SK-N-SH (cell line): ENCODE data around the gene CDC42EP4. TPM values are rescaled to one million over a fixed set of nuclear protein-coding genes. Genes with fewer than 3 reads are reported as not detected.

Source experiments
- CTCF ChIA-PET: fragments of 300-600, 350-600 bp; formaldehyde crosslinking; extraction: SDS; loops from one replicate; lab custom pipeline; 2021; lab: Yijun Ruan, JAX
- POLR2A ChIA-PET: fragments of 350-600 bp; sonication (Branson Sonifier 250); formaldehyde crosslinking; extraction: SDS; loops from one replicate; lab custom pipeline; 2020; ENCODE audit warnings: antibody characterized with exemption, inconsistent platforms; lab: Yijun Ruan, JAX
- DNase-seq: peaks from one replicate; pipeline ENCODE4 v3.0.0; 2012
- H2AFZ ChIP-seq: fragments of 200-600 bp; sonication (generic); 2 replicates; pipeline ENCODE4 v1.8.1; 2016; ENCODE audit warnings: antibody characterized with exemption, mild to moderate bottlenecking, low read depth
- H3F3A ChIP-seq: fragments of 200-600 bp; sonication (generic); replicated peaks from 2 replicates; pipeline ENCODE3; 2016; ENCODE audit warnings: antibody characterized with exemption, mild to moderate bottlenecking; ENCODE audit not compliant: insufficient read depth
- H3K27ac ChIP-seq, 2 experiments: fragments of 200-500 bp in 1 of 2; fragments of 200-600 bp in 1 of 2; sonication (Bioruptor generic) in 1 of 2; sonication (generic), shearing (Covaris generic) in 1 of 2; 2 replicates each; pipeline versions ENCODE4 v1.5.1 to v1.6.1; 2014 to 2016; ENCODE audit warnings: low read depth in 2 of 2, inconsistent platforms in 1 of 2, low read length in 1 of 2, mild to moderate bottlenecking in 1 of 2, mixed read lengths in 1 of 2
- H3K27me3 ChIP-seq: fragments of 200-600 bp; sonication (generic), shearing (Covaris generic); 2 replicates; pipeline ENCODE4 v1.6.1; 2016; ENCODE audit warnings: mixed run types; ENCODE audit not compliant: insufficient read depth
- H3K36me3 ChIP-seq, 2 experiments: fragments of 200-500 bp in 1 of 2; fragments of 200-600 bp in 1 of 2; sonication (Bioruptor generic) in 1 of 2; sonication (generic) in 1 of 2; replicated peaks in 1 of 2; 2 replicates each; pipeline versions ENCODE3 to v1.5.1; 2014 to 2016; ENCODE audit warnings: low read length in 1 of 2, mild to moderate bottlenecking in 1 of 2; ENCODE audit not compliant: insufficient read depth in 2 of 2, control insufficient read depth in 1 of 2
- H3K4me1 ChIP-seq, 2 experiments: fragments of 200-500 bp in 1 of 2; fragments of 200-600 bp in 1 of 2; sonication (Bioruptor generic) in 1 of 2; sonication (generic), shearing (Covaris generic) in 1 of 2; 2 replicates each; pipeline versions ENCODE4 v1.5.1 to v1.6.1; 2014 to 2016; ENCODE audit warnings: low read depth in 1 of 2, low read length in 1 of 2, mixed run types in 1 of 2; ENCODE audit not compliant: insufficient read depth in 2 of 2, control insufficient read depth in 1 of 2
- H3K4me2 ChIP-seq: fragments of 200-600 bp; sonication (generic), shearing (Covaris generic); 2 replicates; pipeline ENCODE4 v1.6.1; 2017; ENCODE audit warnings: mixed run types
- H3K4me3 ChIP-seq, 2 experiments: fragments of 200-500 bp in 1 of 2; fragments of 200-600 bp in 1 of 2; sonication (Bioruptor generic) in 1 of 2; sonication (generic), shearing (Covaris generic) in 1 of 2; 2 replicates each; pipeline versions ENCODE4 v1.5.1 to v1.8.1; 2014 to 2016; ENCODE audit warnings: low read depth in 2 of 2, inconsistent platforms in 1 of 2, low read length in 1 of 2, mild to moderate bottlenecking in 1 of 2, mixed read lengths in 1 of 2, moderate library complexity in 1 of 2
- H3K79me2 ChIP-seq: fragments of 200-600 bp; sonication (generic); 2 replicates; pipeline ENCODE4 v1.8.1; 2017; ENCODE audit warnings: mild to moderate bottlenecking; ENCODE audit not compliant: insufficient read depth
- H3K9ac ChIP-seq: fragments of 200-600 bp; sonication (generic); 2 replicates; pipeline ENCODE4 v1.6.1; 2017; ENCODE audit warnings: mixed run types
- H3K9me2 ChIP-seq: fragments of 200-600 bp; sonication (generic); 2 replicates; pipeline ENCODE4 v1.6.1; 2017; ENCODE audit warnings: mixed run types
- H3K9me3 ChIP-seq: fragments of 200-600 bp; sonication (generic); 2 replicates; pipeline ENCODE4 v1.6.1; 2017; ENCODE audit warnings: mixed run types, mild to moderate bottlenecking, moderate library complexity
- H4K20me1 ChIP-seq: fragments of 200-600 bp; sonication (generic); 2 replicates; pipeline ENCODE4 v1.6.1; 2017; ENCODE audit warnings: mild to moderate bottlenecking, mixed run types; ENCODE audit not compliant: insufficient read depth
- CHD2 ChIP-seq: fragments of 150-350 bp; IDR thresholded peaks from 2 replicates; pipeline ENCODE4 v1.6.1; 2018; ENCODE audit warnings: low read length; ENCODE audit not compliant: partially characterized antibody
- EZH2phosphoT487 ChIP-seq: fragments of 200-600 bp; sonication (generic); IDR thresholded peaks from 2 replicates; pipeline ENCODE4 v1.6.1; 2017; ENCODE audit warnings: low read depth, mixed run types, mild to moderate bottlenecking, antibody characterized with exemption, moderate library complexity, borderline replicate concordance
- FOSL2 ChIP-seq: IDR thresholded peaks from 2 replicates; pipeline ENCODE4 v1.4.0; 2012; ENCODE audit warnings: low read depth, mild to moderate bottlenecking, moderate library complexity, borderline replicate concordance
- MEF2A ChIP-seq: IDR thresholded peaks from 2 replicates; pipeline ENCODE4 v1.4.0; 2012; ENCODE audit warnings: low read depth, borderline replicate concordance
- POLR2AphosphoS5 ChIP-seq: IDR thresholded peaks from 2 replicates; pipeline ENCODE4 v1.6.1; 2012; ENCODE audit warnings: low read depth, low read length
- RXRA ChIP-seq: IDR thresholded peaks from 2 replicates; pipeline ENCODE4 v1.4.0; 2012; ENCODE audit warnings: low read depth, mild to moderate bottlenecking, borderline replicate concordance
- TCF12 ChIP-seq: IDR thresholded peaks from 2 replicates; pipeline ENCODE4 v1.4.0; 2012
- USF1 ChIP-seq: IDR thresholded peaks from 2 replicates; pipeline ENCODE4 v1.4.0; 2012; ENCODE audit warnings: low read depth, borderline replicate concordance
- ZBTB33 ChIP-seq: IDR thresholded peaks from 2 replicates; pipeline ENCODE4 v1.4.0; 2012; ENCODE audit warnings: low read depth, borderline replicate concordance
- WGBS: methylation state at CpG from one replicate; pipeline ENCODE4 v1.1.6; 2017; ENCODE audit warnings: low lambda C conversion rate; 5-methylcytosine and 5-hydroxymethylcytosine counted together
- polyA plus RNA-seq, 3 experiments: library from polyadenylated mRNA; depleted of rRNA; stranded (reverse); fragments of >200 nt; gene quantifications; 2 replicates each; pipeline ENCODE4 v1.2.3, GENCODE V29; 2012
- TF ChIP-seq, protein P1 (sequence below): IDR thresholded peaks from 2 replicates; pipeline ENCODE4 v1.4.0; 2012; ENCODE audit warnings: low read depth
- TF ChIP-seq, protein P2 (sequence below): fragments of 200-600 bp; sonication (generic); IDR thresholded peaks from 2 replicates; pipeline ENCODE4 v1.6.1; 2017; ENCODE audit warnings: antibody characterized with exemption, mild to moderate bottlenecking, moderate library complexity
- TF ChIP-seq, protein P3 (sequence below): IDR thresholded peaks from 2 replicates; pipeline ENCODE4 v1.6.1; 2012; ENCODE audit warnings: mild to moderate bottlenecking, low read depth, low read length, moderate library complexity
- TF ChIP-seq, protein P4 (sequence below): IDR thresholded peaks from 2 replicates; pipeline ENCODE4; 2012

The CDC42EP4 gene
- polyA plus RNA-seq, 1 of the 3 experiments (the other 2 are of a cell fraction): 28.3 TPM

- Histone ChIP-seq H3F3A (no peaks in the 10 kb centered on the region), H3K27me3 (no peaks in the 10 kb centered on the region), H3K79me2 (no peaks in the 10 kb centered on the region), H2AFZ (no peak overlapping the region), H3K36me3 (peaks cover 5 to 24% of the 10 kb centered on the region in 2 experiments), H3K4me2 (no peak overlapping the region), H3K4me1 (peaks cover 0 to 14% of the 10 kb centered on the region in 2 experiments; a peak in 1 of 4 replicates), H3K27ac (no peak overlapping the region), H3K9me3 (no peaks in the 10 kb centered on the region), H4K20me1 (no peaks in the 10 kb centered on the region), H3K4me3 (no peak overlapping the region), H3K9ac (no peak overlapping the region), H3K9me2 (no peaks in the 10 kb centered on the region)
- WGBS: 77% methylated on average over 8 of the region's 8 CpGs
- CTCF ChIA-PET: interaction anchor here (1.0 to 22.4 kb wide), 4 partner anchors 12 to 525 kb away, joined by 4 to 691 read pairs (median 44); partner anchors contain the start of gene COG1
- TF ChIP-seq EZH2phosphoT487 (no peak), TCF12 (no peak), MEF2A (no peak), USF1 (no peak), RXRA (no peak), POLR2AphosphoS5 (no peak), ZBTB33 (no peak), CHD2 (no peak), FOSL2 (no peak)
- TF ChIP-seq, protein P1, sequence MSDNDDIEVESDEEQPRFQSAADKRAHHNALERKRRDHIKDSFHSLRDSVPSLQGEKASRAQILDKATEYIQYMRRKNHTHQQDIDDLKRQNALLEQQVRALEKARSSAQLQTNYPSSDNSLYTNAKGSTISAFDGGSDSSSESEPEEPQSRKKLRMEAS: no peak
- TF ChIP-seq, protein P2, sequence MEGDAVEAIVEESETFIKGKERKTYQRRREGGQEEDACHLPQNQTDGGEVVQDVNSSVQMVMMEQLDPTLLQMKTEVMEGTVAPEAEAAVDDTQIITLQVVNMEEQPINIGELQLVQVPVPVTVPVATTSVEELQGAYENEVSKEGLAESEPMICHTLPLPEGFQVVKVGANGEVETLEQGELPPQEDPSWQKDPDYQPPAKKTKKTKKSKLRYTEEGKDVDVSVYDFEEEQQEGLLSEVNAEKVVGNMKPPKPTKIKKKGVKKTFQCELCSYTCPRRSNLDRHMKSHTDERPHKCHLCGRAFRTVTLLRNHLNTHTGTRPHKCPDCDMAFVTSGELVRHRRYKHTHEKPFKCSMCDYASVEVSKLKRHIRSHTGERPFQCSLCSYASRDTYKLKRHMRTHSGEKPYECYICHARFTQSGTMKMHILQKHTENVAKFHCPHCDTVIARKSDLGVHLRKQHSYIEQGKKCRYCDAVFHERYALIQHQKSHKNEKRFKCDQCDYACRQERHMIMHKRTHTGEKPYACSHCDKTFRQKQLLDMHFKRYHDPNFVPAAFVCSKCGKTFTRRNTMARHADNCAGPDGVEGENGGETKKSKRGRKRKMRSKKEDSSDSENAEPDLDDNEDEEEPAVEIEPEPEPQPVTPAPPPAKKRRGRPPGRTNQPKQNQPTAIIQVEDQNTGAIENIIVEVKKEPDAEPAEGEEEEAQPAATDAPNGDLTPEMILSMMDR: no peak
- TF ChIP-seq, protein P3, sequence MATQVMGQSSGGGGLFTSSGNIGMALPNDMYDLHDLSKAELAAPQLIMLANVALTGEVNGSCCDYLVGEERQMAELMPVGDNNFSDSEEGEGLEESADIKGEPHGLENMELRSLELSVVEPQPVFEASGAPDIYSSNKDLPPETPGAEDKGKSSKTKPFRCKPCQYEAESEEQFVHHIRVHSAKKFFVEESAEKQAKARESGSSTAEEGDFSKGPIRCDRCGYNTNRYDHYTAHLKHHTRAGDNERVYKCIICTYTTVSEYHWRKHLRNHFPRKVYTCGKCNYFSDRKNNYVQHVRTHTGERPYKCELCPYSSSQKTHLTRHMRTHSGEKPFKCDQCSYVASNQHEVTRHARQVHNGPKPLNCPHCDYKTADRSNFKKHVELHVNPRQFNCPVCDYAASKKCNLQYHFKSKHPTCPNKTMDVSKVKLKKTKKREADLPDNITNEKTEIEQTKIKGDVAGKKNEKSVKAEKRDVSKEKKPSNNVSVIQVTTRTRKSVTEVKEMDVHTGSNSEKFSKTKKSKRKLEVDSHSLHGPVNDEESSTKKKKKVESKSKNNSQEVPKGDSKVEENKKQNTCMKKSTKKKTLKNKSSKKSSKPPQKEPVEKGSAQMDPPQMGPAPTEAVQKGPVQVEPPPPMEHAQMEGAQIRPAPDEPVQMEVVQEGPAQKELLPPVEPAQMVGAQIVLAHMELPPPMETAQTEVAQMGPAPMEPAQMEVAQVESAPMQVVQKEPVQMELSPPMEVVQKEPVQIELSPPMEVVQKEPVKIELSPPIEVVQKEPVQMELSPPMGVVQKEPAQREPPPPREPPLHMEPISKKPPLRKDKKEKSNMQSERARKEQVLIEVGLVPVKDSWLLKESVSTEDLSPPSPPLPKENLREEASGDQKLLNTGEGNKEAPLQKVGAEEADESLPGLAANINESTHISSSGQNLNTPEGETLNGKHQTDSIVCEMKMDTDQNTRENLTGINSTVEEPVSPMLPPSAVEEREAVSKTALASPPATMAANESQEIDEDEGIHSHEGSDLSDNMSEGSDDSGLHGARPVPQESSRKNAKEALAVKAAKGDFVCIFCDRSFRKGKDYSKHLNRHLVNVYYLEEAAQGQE: no peak
- TF ChIP-seq, protein P4, sequence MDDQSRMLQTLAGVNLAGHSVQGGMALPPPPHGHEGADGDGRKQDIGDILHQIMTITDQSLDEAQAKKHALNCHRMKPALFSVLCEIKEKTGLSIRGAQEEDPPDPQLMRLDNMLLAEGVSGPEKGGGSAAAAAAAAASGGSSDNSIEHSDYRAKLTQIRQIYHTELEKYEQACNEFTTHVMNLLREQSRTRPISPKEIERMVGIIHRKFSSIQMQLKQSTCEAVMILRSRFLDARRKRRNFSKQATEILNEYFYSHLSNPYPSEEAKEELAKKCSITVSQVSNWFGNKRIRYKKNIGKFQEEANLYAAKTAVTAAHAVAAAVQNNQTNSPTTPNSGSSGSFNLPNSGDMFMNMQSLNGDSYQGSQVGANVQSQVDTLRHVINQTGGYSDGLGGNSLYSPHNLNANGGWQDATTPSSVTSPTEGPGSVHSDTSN: no peak
- POLR2A ChIA-PET: no interaction called here
- DNase-seq: no peak
Measured at GRCh38 chr17:73251871-73252270, 59.9 kb downstream of the CDC42EP4 start.
